ENCODE measurements around the gene TSHZ2.

Gene TSHZ2

DNA sequence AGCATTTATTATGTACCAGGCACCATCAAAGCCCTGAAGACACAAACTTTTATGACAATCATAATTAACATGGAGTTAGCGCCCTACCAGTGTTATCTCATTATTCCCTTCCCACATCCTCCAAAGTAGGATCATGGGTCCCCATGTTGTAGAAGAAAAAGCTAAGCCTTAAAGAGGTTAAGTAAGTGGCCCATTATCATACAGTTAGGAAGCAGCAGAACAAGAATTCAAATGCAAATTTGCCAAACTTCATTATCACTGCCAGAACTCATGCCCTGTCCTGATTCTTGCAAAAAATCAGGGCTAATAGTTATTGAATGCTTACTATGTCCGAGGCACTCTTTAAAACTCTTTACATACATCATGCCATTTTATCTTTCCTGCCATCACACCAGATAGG, 310.9 kb downstream of the TSHZ2 start:
- DNase-seq (ENCODE audit: low spot score): no peak

DNA sequence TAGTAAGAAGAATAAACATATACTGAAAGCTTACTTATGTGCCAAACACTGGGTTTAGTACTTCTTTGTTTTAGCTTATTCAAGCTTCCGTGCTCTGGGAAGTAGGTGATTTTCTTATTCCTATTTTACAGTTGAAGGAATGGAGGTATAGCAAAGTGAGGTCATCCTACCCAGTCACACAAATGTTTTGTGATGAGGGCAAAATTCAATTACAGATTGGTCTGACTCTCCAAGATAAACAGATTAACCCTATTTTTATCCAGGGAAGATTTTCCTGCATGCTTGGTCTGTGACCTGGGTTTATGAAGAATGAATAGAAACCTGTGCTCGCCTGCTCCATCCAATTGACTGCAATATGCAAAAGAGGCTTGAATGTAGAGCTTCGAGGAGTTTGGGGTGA, 311.4 kb downstream of the TSHZ2 start:
- DNase-seq (ENCODE audit: low spot score): no peak

DNA sequence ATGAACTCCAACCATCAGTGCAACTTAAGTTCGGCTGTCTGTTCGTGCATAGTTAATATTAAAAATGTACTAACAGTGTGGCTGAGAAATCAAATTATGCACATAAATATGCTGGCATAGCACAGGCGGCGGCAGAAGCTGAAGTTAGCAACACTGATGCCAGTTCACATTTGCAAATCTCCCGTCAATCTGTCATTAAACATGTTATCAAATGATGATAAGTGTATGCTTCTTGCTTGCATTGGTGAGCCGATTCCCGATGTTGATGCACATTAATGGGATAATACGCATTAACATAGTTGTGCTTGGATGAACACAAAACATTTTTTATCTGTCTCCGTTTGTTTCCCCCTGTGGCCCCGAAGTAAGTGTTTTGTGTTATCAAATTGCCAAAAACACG, 312.1 kb downstream of the TSHZ2 start:
- DNase-seq (ENCODE audit: low spot score): no peak

DNA sequence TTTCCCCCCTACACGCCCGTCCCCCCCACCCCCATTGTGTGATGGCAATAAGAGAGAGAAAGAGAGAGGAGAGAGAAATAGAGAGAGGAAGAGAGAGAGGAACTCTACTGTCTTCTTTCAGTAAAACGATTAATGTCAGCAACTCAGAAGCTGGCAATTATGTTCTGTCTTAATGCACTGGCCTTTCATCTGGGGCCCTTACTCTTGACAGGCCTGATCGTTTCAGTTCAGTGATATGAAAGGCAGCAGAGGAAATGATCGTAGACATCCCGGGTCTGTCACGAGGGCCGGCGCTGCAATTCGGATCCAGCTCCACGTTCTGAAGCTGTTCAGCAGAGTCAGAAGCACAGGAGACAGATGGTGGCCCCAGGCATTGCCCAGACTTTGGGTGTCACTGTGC, 312.5 kb downstream of the TSHZ2 start:
- DNase-seq (ENCODE audit: low spot score): no peak

DNA sequence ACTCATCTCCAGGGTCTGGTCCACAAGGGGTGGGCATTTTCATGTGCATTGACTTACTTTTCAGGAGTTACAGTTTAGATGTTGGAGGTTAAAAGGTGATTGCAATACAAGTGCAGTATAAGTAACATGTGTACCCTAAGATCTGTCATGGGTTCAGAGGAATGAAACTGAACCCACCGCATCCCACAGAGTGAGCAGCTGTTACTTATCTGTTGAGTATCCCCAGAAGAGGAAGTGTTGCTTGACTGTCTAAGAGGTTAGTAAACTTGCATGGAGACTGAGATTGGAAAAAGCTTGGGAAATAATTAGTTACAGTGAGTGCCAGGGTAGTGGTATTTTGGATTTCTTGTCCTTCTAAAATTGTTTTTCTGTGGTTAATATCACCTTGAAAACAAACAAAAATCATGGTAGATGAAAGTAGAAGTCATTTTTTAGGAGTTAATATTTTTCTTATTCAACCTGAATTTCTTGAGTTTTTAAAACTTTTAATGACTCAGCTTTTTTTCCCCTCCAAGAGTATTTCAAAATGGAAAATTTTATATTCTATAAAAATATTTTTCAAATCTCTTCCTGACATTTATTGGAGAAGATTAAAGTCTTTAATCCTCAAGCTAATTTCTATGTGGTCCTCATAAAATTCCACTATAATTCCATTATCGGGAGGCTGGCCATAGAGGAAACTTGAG, 315.3 kb downstream of the TSHZ2 start:
- no peak for DNase-seq (ENCODE audit: low spot score)

DNA sequence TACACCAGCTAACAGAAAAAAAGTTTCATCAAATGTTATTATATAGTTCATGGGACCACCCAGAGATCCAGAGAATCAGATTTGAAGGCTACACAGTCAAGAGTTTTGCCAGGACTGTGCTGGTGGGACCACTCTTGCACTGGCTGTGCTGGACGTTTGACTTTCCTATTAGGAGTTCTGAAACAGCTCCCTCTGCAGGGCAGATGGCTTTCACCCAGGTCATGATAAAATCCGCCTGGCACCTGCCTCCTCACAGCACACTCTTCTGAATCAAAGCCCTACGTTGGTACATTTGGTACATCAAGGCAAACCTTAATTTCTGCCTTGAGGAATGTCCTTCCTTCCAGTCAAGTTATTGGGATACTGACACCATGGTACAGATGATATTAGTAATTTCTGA, 319.4 kb downstream of the TSHZ2 start:
- DNase-seq (ENCODE audit: low spot score): peak; percentile 54

DNA sequence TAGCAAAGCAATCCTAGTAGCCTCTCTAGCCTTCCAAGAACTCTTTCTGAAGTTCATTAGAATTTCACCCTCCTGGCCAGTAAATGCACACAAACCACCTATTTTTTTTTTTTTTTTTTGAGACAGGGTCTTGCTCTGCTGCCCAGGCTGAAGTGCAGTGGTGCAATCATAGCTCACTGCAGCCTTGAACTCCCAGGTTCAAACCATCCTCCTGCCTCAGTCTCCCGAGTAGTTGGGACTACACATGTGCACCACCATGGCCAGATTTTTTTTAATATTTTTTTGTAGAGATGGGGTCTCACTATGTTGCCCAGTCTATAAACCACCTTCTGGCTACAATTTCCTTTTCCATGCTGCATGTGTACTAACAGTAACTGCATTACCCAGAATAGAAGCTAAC, 320.2 kb downstream of the TSHZ2 start:
- no peak for DNase-seq (ENCODE audit: low spot score)

DNA sequence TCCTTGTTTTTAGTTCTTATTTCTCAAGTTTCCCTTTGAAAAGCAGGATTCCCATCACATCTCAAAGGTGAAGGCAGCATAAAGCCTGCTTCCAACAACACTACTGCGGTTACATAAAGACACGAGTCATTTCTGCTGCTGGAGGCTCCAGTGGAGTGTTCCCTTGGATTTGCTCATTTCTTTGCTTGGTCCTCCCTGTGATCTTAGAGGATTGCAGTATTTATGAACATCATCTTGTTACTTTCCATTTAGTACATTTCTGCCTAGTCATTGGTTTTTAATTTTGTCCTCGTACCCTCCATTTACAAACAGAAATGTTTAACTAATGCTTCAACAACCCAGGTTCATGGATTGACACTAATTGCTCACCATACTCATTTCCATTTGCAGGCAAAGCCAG, 322.6 kb downstream of the TSHZ2 start:
- no peak for DNase-seq (ENCODE audit: low spot score)

DNA sequence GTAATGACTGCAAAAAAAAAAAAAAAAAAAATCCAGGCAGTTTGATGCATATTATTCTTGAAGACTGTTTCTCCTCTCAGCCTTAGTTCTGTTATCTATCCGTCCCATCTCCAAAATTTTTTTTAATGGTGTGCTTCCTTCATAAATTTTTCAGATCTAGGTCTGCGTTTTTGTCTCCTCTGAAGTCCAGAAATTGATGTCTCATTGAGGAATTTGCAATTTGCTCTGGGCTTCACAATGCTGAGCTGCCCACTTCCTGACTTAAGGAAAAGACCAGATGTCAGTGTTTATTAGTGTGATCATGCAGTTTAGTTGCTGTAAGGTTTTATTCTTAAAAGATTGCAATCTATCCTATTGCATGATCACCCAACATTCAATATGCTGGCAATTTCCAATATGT, 323.9 kb downstream of the TSHZ2 start:
- no peak for DNase-seq (ENCODE audit: low spot score)

DNA sequence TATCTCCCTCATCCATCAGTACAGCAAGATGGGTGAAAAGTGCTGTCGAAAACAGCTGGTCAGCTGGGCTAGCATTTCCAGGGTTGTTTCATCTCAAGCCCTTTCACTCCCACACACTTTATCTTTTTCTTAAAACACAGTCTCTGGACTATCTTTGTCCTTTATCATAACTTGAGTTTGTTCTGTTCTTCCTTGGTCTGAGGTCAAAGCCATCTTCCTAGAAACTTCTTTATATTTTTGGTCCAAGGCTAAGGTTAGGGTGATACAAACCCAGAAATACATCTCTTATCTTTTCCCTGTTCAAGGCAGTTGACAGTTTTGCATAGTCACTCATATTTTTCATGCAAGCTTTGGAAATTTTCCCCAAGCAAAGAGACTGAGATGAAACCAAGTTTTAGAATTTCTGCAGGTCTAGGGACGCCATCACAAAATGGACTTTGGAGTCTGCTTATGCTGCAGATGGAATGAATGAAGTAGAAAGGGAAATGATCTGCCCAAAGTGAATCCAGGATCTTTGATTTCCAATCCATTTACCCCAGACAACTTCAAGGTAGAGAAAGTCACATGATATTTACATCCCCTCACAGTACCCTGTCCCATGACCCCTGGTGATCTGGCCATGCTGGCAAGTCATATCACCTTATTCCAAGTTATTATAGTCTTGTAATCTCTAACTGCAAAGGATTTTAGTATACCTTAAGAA, 324.4 kb downstream of the TSHZ2 start:
- no peak for DNase-seq (ENCODE audit: low spot score)

DNA sequence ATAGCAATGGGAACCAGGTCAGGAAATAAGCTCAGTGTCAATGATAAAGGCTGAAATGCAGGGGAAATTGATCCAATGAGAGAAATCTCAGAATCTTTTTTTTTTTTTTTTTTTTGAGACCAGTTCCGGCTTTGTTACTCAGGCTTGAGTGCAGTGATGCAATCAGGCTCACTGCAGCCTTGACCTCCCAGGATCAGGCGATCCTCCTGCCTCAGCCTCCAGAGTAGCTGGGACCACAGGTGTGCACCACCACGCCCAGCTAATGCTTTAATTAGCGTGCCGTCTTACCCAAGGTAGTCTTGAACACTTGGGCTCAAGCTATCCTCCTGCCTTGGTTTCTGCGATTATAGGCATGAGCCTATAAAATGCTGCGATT, 325.0 kb downstream of the TSHZ2 start:
- no peak for DNase-seq (ENCODE audit: low spot score)

DNA sequence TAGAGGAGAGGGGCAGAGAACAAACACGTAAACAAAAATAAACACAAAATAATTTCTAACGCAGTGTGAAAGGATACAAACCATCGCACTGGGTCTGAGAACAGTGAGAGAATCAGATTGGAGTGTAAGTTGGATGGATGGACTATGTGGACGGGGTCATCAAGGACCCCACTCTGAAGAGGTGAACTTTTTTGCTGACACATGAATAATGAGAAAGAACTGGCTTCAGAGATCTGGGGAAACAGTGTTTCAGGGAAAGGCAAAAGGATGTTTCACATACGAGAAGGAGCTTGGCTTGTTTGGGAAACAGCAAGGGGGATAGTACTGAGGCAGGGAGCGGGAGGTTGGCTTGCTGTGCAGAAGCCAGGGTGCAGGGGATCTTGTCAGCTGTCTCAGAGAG, 326.1 kb downstream of the TSHZ2 start:
- DNase-seq (ENCODE audit: low spot score): no peak

DNA sequence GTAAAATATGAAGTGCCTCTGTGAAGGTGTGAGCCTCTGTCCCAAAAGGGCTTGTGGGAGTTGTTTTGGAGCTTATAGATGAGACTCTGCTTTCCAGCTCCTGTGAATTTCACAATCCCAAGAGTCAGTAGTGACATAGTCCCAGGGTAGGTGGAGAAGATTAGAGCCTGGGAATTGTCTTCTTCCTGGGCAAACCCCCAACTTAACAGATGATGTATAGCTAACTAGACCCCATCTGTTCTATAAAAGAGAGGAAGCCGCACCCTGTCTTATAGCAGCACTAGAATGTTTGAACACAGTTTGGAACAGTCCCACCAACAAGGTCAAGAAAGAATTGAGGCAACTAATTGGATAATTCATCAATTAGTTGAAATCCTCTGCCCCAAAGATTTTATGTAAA, 326.8 kb downstream of the TSHZ2 start:
- no peak for DNase-seq (ENCODE audit: low spot score)

DNA sequence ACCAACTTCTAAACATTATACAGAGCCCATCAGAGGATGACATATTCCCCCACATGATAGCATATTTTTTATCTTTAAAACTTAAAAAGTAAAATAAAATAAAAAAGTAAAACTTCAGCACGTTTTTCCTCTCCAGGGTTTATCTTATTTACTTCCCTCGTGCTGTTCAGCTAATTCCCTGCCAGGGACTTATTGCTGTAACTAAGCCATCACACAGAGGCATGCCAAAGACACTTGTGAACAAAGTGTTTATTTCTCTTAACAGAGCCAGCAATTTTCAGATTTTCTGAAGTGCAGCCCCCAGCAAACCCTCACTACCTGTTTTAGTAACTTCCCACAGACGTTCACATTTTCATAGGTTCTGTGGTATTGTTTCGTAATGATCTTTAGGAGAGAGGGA, 327.7 kb downstream of the TSHZ2 start:
- DNase-seq (ENCODE audit: low spot score): no peak

DNA sequence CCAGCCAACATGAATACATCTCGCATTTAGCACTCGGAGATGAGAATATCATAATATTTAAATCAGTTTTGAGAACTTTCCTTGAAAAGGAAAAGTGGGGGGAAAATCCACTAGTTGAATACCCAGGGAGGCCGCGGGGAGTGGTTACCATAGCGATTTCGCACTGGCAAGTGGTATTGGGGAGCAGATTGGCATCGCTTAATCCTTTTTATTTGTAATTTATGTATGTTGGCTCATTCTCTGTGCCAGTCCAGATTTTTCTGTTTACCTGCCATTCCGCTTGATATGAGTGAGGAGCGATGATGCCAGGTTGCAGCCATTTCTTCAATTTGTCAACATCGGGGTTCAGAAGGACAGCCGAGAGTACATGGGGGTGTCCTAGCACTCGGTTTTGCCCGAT, 329.7 kb downstream of the TSHZ2 start:
- no peak for DNase-seq (ENCODE audit: low spot score)

DNA sequence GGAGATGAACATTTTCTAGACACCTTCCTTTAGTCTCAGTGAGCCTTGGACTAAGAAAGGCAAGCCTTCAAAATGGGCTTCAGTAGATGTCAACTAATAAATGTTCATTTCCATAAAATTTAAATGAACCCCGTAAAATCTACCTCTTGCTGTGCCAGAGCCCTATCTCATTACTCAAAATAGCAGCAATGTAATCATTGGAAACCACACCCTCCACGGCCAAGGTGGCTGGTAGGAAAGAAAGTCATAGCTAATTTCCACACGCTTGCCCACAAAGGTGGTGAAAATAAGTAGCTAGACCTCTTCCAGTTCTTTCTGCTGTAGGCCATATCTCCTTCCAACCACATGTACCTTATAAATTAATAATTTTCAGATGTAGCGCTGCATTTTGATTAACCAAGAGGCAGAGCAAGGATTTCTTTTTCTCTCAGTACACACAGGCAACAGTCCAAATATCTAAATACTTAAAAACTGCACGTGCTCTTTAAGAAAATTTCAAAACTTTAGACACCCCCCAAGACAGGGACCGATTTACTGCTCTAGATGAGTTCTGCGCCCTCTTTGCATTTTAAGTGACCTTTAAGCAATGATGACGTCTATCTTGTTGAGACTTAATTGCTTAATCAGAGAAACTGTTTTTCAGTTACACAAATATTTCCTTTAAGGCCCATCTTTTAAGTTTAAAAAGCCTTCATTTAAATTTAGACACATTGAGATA, 330.7 kb downstream of the TSHZ2 start:
- no peak for DNase-seq (ENCODE audit: low spot score)

DNA sequence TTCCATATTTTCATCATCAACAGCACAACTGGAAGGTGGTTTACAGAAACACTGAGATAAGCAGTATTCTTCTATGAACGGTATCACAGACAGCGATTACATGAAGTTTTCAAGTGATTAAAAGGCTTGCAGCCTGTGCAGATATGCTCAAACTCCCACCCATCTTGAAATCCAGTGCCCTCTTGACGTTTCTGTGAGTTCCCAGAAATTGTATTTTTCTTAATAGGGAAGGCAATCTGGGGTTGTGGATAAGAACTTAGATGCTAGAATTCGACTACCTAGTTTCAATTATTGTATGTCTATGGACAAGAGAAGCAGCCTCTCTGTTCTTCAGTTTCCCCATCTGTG, 331.2 kb downstream of the TSHZ2 start:
- no peak for DNase-seq (ENCODE audit: low spot score)

DNA sequence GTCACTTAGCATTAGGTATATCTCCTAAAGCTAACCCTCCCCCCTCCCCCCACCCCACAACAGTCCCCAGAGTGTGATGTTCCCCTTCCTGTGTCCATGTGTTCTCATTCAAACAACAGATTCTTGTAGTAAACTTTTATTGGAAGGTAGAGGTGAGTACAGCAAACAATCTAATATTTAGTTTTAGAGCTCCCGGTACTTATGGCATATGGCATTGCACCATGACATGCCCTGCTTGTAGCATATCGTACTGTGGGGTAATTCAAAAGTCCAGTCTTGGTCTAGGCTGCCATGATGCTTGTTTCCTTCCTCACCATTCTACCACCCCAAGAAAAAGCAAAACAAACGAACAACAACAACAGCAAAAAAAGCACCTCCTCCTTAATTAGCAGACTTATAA, 332.0 kb downstream of the TSHZ2 start:
- DNase-seq (ENCODE audit: low spot score): no peak

DNA sequence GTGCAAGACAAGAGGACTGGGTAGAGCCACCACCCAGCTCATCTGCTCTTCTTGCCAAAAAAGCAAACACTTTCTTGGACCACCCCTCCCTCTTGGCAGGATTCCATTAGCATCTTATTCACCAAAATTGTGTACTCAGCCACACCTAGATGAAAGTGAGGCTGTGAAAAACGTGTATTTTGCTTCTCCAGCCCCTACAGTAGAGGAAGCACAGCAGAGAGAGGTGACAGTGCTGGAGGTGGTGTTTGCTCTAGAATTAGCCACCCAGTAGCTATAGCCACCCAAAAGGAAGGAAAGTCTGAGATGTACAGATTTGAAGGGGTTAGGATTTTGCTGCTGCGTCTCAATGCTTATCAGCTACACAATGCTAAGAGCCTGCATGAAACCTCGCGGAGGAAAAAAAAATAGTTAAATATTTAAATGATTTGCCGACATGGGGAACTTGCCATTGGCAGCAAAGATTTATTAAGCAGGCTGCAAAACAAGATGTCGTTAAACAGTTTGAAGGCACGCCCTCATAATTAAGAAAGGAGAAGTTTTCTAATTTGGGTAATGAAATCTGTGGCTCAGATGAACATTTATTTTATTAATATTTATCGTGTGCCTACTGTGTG, 334.1 kb downstream of the TSHZ2 start:
- DNase-seq (ENCODE audit: low spot score): no peak

DNA sequence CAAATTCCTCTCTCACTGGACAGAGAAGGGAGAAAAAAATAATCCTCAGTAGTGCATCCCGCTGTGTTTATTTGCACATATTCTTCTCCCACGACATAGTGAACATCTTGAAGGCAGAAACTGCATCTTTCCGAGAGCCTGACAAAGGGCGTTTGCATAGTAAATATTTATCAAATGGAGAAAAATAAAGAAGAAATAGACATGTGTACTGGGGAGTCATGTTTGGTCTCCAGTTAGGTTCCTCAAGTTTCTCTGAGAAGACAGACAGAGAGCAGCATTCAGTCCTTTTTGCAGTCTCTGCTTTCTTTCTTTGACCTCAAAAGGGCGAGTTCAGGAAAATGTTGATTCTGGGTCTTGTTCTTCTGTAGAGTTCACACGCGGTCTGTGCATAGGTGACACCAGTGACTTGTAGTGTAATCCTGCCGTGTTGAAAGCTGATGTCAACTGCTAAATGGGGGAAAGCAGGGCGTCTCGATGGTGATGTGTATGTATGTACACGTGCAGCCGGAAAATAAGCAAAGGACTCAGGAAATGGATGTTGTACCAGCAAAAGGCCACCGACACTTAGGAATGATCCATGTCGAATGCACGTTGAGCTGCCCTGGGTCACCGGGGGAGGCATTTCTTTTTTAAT, 335.9 kb downstream of the TSHZ2 start:
- DNase-seq (ENCODE audit: low spot score): no peak

DNA sequence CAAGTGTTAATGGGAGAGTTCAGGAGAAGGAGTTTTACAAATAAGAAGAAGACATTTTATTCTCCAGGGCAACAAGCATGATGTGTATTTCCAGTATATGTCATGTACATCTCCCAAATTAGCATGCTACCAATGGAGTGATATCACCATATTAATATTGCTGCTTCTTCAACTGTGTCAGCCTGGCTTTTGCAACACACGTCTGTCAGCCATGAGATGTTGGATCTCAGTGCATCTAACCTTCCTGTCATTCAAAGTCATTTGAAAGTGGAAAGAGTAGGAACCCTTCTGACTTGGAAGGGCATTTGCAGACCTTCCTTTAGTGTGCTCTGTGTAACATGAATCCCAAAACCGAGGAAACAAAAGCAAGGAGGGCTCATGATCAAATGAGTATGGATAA, 337.4 kb downstream of the TSHZ2 start:
- no peak for DNase-seq (ENCODE audit: low spot score)

DNA sequence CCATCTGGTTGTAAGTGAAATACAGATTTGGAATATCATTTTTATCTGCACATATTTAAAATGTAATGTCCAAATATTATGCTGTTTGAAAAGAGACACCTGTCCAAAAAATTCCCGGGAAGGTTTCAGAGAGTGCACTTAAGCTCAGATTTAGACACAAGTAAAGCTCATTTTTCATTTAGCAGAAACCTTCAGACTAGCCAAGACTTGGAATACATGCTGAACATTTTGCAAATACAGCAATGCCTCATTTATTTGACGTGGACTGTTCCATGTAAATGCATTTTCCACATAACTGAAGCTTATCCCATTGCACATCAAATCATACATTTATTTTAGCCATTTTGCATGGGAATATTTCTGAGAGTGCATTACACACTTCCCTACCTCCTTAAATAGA, 340.8 kb downstream of the TSHZ2 start:
- DNase-seq (ENCODE audit: low spot score): no peak
